GM12892 (cell line): ENCODE results near the gene PDE8A.

Source experiments
- POLR2A ChIP-seq: IDR thresholded peaks from 2 replicates; pipeline ENCODE4 v1.6.1; 2011; ENCODE audit warnings: low read depth, low read length, control low read depth
- POLR2AphosphoS5 ChIP-seq: IDR thresholded peaks from 2 replicates; pipeline ENCODE4 v1.6.1; 2011; ENCODE audit warnings: low read depth, low read length, control low read depth
- TAF1 ChIP-seq: IDR thresholded peaks from 2 replicates; pipeline ENCODE4 v1.6.1; 2011; ENCODE audit warnings: low read depth, mild to moderate bottlenecking, control low read depth, low read length, borderline replicate concordance

DNA sequence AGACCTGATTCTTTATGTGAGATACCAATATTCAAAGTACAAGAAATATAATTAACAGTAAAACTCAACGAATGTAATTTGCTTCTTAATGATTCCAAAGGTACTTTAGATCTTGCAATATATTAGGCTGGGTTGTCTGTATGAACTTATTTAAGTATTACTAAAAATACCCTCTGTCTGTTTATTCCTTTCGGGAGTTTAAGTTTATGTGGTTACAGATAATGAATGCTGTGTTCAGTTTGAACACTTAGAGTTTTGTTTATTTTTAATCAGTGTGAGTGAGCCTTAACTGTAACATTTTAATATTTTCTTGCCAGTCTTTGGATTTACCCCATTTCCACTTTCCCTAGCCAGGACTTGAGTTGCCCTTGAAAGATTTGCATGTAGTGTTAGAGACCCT is 3.5 kb downstream of the PDE8A start:
- TF ChIP-seq POLR2A (no peak), POLR2AphosphoS5 (no peak), TAF1 (no peak)
